Pancreas (tissue), 10 donors: ENCODE measurements around the gene ELN. TPM values are rescaled to one million over a fixed set of nuclear protein-coding genes. Genes with fewer than 3 reads are reported as not detected.
A peak's percentile ranks its signal among the peaks of the same experiment; 100 is the strongest.

ENCODE experiments used
- ATAC-seq, 4 donors: fragments of 200-7000 bp; cut with Tn5 transposase; one replicate each; pipeline versions ENCODE4 v1.8.0 to v1.9.1; 2020; ENCODE audit warnings: mild to moderate bottlenecking in 4 of 4, moderate library complexity in 4 of 4
- DNase-seq, 6 donors: peaks; one replicate each; pipeline ENCODE4 v3.0.0-alpha.2; 2020
- FAIRE-seq: peaks from 2 replicates; lab custom pipeline; 2012; peaks lifted over from hg19 to GRCh38; lab: Jason Lieb, UNC
- H3K27ac ChIP-seq, 4 donors: fragments of 200-600 bp; sonication (generic); 1 replicate in 3 of 4; 2 replicates in 1 of 4; pipeline versions ENCODE4 v1.5.0 to v1.8.0; 2020
- H3K27me3 ChIP-seq, 4 donors: fragments of 200-600 bp; one replicate each; pipeline ENCODE4 v1.8.0; 2021
- H3K36me3 ChIP-seq, 3 donors: fragments of 200-600 bp; sonication (generic) in 1 of 3; one replicate each; pipeline versions ENCODE4 v1.5.0 to v1.8.0; 2020 to 2021
- H3K4me1 ChIP-seq, 3 donors: fragments of 200-600 bp; one replicate each; pipeline ENCODE4 v1.8.0; 2021
- H3K4me3 ChIP-seq, 4 donors: fragments of 200-600 bp; sonication (generic) in 2 of 4; one replicate each; pipeline versions ENCODE4 v1.5.0 to v1.8.0; 2020 to 2021
- H3K9me3 ChIP-seq, 4 donors: fragments of 200-600 bp; one replicate each; pipeline ENCODE4 v1.8.0; 2021
- WGBS, 2 donors: extraction: QIAGEN DNeasy Blood & Tissue Kit; methylation state at CpG; one replicate each; pipeline ENCODE4 v1.1.7; 2013; 5-methylcytosine and 5-hydroxymethylcytosine counted together
- intact Hi-C, 3 donors: fragments of 100-400 bp; cut with DNase I; formaldehyde crosslinking; loops; one replicate each; pipeline versions ENCODE4 v1.11.1 to v1.14.2; 2022
- polyA plus RNA-seq, 2 donors: library from polyadenylated mRNA; stranded (reverse); fragments of 200-250 nt; gene quantifications; one replicate each; pipeline ENCODE4 v1.2.3, GENCODE V29; 2013
- total RNA-seq, 6 donors: library from RNA; stranded (reverse); fragmentation: NEBNext Ultra II Directional in 4 of 6; extraction: Animal tissue kit (Norgen Biotek cat#: 25700) in 4 of 6; gene quantifications; one replicate each; pipeline versions ENCODE4 v1.2.1 to v1.2.4, GENCODE V29; 2021 to 2023
- TF ChIP-seq, protein P1 (sequence below), 4 donors: fragments of 200-600 bp; sonication (generic) in 3 of 4; IDR thresholded peaks; one replicate each; pipeline versions ENCODE4 v1.5.0 to v1.8.0; 2021; ENCODE audit warnings: antibody characterized with exemption in 4 of 4
- donor health status: healthy with polysubstance abuse.
- donor health status: DM: no; HTN: no; CAD: no; lungs with moderate emphysema.
- donor health status: DM: no; HTN: no; CAD: no.
- donor health status: control.
- donor health status: control.
- donor health status: Bipolar disorder and iron deficiency.
- donor health status: DM: yes; HTN: yes; CAD: no.
- donor health status: DM: no; HTN: no; CAD: no.
- donor health status: DM: no; HTN: no; CAD: no.
- donor health status: DM: yes; HTN: yes; CAD: no.

Gene ELN
- total and polyA plus RNA-seq, 8 donors, result 36.8 to 118 (median 70.7) TPM

- 83 to 93% methylated on average over 7 of the region's 7 CpGs for WGBS, 2 donors
- H3K4me1 ChIP-seq, result peaks cover 5 to 10% (median 7%) of the 10 kb centered on the region in 3 donors
- no peaks in the 10 kb centered on the region for H3K36me3 ChIP-seq
- DNase-seq (no peak), ATAC-seq (no peak), FAIRE-seq (no peak)
- no peaks in the 10 kb centered on the region for H3K27me3 ChIP-seq
- H3K9me3 ChIP-seq, result no peaks in the 10 kb centered on the region
- intact Hi-C loops, result loop anchor here in 1 of 3 donors (10.0 kb wide), 1 partner anchor 148 kb away; no protein-coding TSS in a partner anchor
- no peak overlapping the region for H3K4me3 ChIP-seq
- H3K27ac ChIP-seq, result no peak overlapping the region
- TF ChIP-seq, protein P1, sequence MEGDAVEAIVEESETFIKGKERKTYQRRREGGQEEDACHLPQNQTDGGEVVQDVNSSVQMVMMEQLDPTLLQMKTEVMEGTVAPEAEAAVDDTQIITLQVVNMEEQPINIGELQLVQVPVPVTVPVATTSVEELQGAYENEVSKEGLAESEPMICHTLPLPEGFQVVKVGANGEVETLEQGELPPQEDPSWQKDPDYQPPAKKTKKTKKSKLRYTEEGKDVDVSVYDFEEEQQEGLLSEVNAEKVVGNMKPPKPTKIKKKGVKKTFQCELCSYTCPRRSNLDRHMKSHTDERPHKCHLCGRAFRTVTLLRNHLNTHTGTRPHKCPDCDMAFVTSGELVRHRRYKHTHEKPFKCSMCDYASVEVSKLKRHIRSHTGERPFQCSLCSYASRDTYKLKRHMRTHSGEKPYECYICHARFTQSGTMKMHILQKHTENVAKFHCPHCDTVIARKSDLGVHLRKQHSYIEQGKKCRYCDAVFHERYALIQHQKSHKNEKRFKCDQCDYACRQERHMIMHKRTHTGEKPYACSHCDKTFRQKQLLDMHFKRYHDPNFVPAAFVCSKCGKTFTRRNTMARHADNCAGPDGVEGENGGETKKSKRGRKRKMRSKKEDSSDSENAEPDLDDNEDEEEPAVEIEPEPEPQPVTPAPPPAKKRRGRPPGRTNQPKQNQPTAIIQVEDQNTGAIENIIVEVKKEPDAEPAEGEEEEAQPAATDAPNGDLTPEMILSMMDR (IDR thresholded peaks at IDR 0.05), result no peak
Observed at GRCh38 chr7:74022507-74022906, 5.5 kb upstream of the ELN start.

DNA sequence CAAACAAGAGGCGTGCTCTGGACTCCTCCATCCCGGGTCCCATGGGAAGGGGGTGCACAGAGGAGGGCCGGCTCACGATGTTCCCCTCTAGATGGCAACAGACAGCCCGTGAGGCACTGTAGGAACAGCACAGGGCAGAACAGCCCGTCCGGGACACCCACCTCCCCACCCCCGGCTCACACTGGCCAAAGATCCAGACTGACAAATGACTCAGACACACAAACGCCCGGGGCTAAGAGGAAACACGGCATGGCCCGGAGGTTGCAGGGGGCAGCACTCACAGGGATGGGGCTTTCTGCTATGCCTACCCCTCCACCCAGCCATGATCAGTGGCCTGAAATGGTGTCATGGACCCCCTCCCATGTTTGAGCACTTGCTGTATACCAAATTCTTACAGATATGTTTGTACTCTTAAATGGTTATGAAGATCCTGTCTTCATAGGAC lies 4.9 kb upstream of the ELN start:
- intact Hi-C loops, result loop anchor here in 1 of 3 donors (10.0 kb wide), 1 partner anchor 148 kb away; no protein-coding TSS in a partner anchor
- TF ChIP-seq, protein P1 (IDR thresholded peaks at IDR 0.05), result no peak
- no peaks in the 10 kb centered on the region for H3K36me3 ChIP-seq
- 31 to 32% methylated on average over 12 of the region's 12 CpGs for WGBS, 2 donors
- FAIRE-seq (no peak), ATAC-seq (no peak), DNase-seq (no peak)
- H3K4me1 ChIP-seq, result peaks cover 5 to 11% (median 9%) of the 10 kb centered on the region in 3 donors
- H3K4me3 ChIP-seq, result no peak overlapping the region
- H3K9me3 ChIP-seq, result no peaks in the 10 kb centered on the region
- no peaks in the 10 kb centered on the region for H3K27me3 ChIP-seq
- no peak overlapping the region for H3K27ac ChIP-seq

DNA sequence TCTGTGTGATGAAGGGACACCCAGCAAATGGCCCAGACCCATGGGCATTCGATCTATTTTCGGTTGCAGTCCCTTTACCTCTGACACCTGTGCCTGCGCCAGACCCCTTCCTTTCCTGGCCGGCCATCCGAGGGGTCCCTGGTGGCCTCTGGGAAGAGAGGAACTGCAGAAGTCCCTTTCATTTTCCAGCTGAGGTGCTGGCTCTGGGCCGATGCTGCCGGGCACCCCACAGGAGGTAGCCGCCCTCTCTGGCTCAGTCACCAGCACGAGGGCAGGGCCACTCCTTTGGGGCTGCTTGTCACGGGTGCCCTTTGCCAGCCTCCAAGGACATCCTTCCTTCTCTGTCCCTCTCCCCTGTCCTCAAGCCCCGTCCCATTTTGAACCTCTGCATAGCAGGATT lies 4.2 kb upstream of the ELN start:
- no peak for ATAC-seq
- peak in 1 of 6 donors; percentile 33 for DNase-seq
- TF ChIP-seq, protein P1 (IDR thresholded peaks at IDR 0.05), result no peak
- intact Hi-C loops, result loop anchor here in 1 of 3 donors (10.0 kb wide), 1 partner anchor 149 kb away; no protein-coding TSS in a partner anchor
- no peak for FAIRE-seq
- Histone ChIP-seq H3K4me3 (no peak overlapping the region), H3K36me3 (no peaks in the 10 kb centered on the region), H3K27ac (no peak overlapping the region), H3K4me1 (peaks cover 5 to 11% (median 9%) of the 10 kb centered on the region in 3 donors), H3K27me3 (no peaks in the 10 kb centered on the region), H3K9me3 (no peaks in the 10 kb centered on the region)
- 67 to 71% methylated on average over 11 of the region's 11 CpGs for WGBS, 2 donors

GRCh38 chr7:74025146-74025545 lies 2.8 kb upstream of the ELN start:
- 63 to 68% methylated on average over 8 of the region's 8 CpGs for WGBS, 2 donors
- DNase-seq (peak in 1 of 6 donors; percentile 47), ATAC-seq (no peak), FAIRE-seq (no peak)
- Histone ChIP-seq H3K4me1 (peaks cover 5 to 11% (median 9%) of the 10 kb centered on the region in 3 donors), H3K27ac (no peak overlapping the region), H3K4me3 (no peak overlapping the region), H3K9me3 (no peaks in the 10 kb centered on the region), H3K36me3 (no peaks in the 10 kb centered on the region), H3K27me3 (no peaks in the 10 kb centered on the region)
- TF ChIP-seq, protein P1 (IDR thresholded peaks at IDR 0.05), result no peak
- intact Hi-C loops, result loop anchor here in 2 of 3 donors (5.0 to 10.0 kb wide), 2 partner anchors 150 to 158 kb away; no protein-coding TSS in a partner anchor

- ATAC-seq (no peak), FAIRE-seq (no peak), DNase-seq (no peak)
- WGBS, 2 donors, result 73 to 81% methylated on average over 8 of the region's 8 CpGs
- TF ChIP-seq, protein P1 (IDR thresholded peaks at IDR 0.05), result no peak
- no peak overlapping the region for H3K4me3 ChIP-seq
- H3K9me3 ChIP-seq, result no peaks in the 10 kb centered on the region
- H3K4me1 ChIP-seq, result peaks cover 5 to 13% (median 11%) of the 10 kb centered on the region in 3 donors
- intact Hi-C loops, result loop anchor here in 2 of 3 donors (5.0 to 10.0 kb wide), 2 partner anchors 151 to 158 kb away; no protein-coding TSS in a partner anchor
- H3K36me3 ChIP-seq, result no peaks in the 10 kb centered on the region
- no peaks in the 10 kb centered on the region for H3K27me3 ChIP-seq
- H3K27ac ChIP-seq, result no peak overlapping the region
Observed at GRCh38 chr7:74025730-74026129, 2.2 kb upstream of the ELN start.
